Activated T-helper 2 cell treated with anti-CD3 and anti-CD28 coated beads, Interferon-gamma antibody, Interleukin-2, Interleukin-4, amounts not matched to agents 10 μg/mL and 5 μg/mL and 100 μg/mL, durations not matched to agents 14 hours and 24 hours and 36 hours (primary cell): ENCODE measurements around the gene BICDL2. TPM values are rescaled to one million over a fixed set of nuclear protein-coding genes. Genes with fewer than 3 reads are reported as not detected.

Experiments used
- DNase-seq: peaks from one replicate; pipeline ENCODE4 v3.0.0; 2021; ENCODE audit warnings: low spot score
- H3K27ac Mint-ChIP-seq: one replicate; pipeline ENCODE4 v1.8.0; 2021; ENCODE audit warnings: mixed read lengths
- H3K27me3 Mint-ChIP-seq: one replicate; pipeline ENCODE4 v1.8.0; 2021; ENCODE audit warnings: low read depth, mixed read lengths
- H3K36me3 Mint-ChIP-seq: one replicate; pipeline ENCODE4 v1.8.0; 2021; ENCODE audit warnings: low read depth, mixed read lengths
- H3K4me1 Mint-ChIP-seq: one replicate; pipeline ENCODE4 v1.8.0; 2021; ENCODE audit warnings: low read depth, mixed read lengths
- H3K4me3 Mint-ChIP-seq: one replicate; pipeline ENCODE4 v1.8.0; 2021; ENCODE audit warnings: low read depth, mild to moderate bottlenecking, moderate library complexity, mixed read lengths
- H3K9me3 Mint-ChIP-seq: one replicate; pipeline ENCODE4 v1.8.0; 2021; ENCODE audit warnings: mixed read lengths
- intact Hi-C: fragments of 100-400 bp; cut with micrococcal nuclease; formaldehyde crosslinking; loops from one replicate; pipeline ENCODE4 v1.15.1; 2023
- total RNA-seq: library from RNA; stranded (reverse); gene quantifications from 2 replicates; pipeline ENCODE4 v1.2.3, GENCODE V29; 2022

Gene BICDL2
- total RNA-seq, 1 donor from 2014 or later = 0.84 TPM

DNA sequence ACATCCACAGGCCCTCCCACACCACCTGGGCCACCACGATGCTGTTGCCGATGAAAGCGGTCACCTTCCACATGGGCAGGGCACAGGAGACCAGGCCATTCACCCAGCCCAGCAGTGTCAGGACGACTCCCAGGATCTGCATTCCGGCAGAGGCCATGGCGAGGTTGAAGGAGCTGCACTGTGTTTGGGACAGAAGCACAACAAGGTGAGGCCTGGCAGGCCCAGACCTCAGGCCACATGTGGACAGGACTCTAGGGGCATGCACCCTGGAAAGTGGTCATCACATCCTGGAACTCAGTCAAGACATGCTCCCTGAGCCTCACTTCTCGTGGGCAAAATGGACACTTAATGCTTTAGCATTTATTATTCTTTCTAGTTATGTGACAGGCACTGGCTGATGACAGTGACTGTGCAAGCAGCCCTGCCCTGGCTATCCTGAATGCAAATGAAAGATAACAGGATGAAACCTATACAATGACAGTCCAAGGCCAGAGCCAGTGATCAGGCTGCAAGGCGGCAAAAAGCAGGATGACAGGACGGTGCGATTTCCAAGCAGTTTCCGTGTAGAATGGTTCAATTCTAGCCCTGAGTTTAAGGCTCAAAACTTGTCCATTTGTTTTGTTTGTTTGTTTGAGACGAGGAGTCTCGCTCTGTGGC is 20.8 kb downstream of the BICDL2 start:
- peaks cover 5% of the 10 kb centered on the region for H3K4me1 Mint-ChIP-seq
- no peak overlapping the region for H3K27ac Mint-ChIP-seq
- no peaks in the 10 kb centered on the region for H3K9me3 Mint-ChIP-seq
- intact Hi-C loops = no loop called here
- DNase-seq = no peak
- H3K27me3 Mint-ChIP-seq = peaks cover 24% of the 10 kb centered on the region
- H3K4me3 Mint-ChIP-seq = no peak overlapping the region
- H3K36me3 Mint-ChIP-seq = no peaks in the 10 kb centered on the region

DNA sequence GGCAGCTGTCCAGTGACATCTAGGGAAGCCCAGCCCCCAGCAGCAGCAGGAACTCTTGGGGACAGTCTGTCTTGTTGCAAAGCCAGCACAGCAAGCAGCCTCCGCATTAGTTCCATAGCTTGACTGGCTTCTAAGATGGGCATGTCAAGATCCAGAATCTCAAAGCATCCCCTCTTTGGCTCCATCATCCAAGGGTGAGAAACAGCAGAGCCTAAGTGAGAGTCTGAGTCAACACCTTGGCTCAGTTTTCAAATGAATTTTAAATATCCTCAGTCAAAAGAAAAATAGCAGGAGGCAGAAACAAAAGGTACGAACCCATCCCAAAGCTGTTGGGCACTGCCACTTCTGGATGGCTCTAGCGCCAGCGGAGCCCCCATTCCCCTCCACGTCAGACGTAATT is 21.8 kb downstream of the BICDL2 start:
- no peaks in the 10 kb centered on the region for H3K36me3 Mint-ChIP-seq
- no peak overlapping the region for H3K27ac Mint-ChIP-seq
- intact Hi-C loops = no loop called here
- H3K4me1 Mint-ChIP-seq = peaks cover 4% of the 10 kb centered on the region
- H3K27me3 Mint-ChIP-seq = peaks cover 23% of the 10 kb centered on the region
- H3K9me3 Mint-ChIP-seq = no peaks in the 10 kb centered on the region
- H3K4me3 Mint-ChIP-seq = no peak overlapping the region
- DNase-seq = no peak

DNA sequence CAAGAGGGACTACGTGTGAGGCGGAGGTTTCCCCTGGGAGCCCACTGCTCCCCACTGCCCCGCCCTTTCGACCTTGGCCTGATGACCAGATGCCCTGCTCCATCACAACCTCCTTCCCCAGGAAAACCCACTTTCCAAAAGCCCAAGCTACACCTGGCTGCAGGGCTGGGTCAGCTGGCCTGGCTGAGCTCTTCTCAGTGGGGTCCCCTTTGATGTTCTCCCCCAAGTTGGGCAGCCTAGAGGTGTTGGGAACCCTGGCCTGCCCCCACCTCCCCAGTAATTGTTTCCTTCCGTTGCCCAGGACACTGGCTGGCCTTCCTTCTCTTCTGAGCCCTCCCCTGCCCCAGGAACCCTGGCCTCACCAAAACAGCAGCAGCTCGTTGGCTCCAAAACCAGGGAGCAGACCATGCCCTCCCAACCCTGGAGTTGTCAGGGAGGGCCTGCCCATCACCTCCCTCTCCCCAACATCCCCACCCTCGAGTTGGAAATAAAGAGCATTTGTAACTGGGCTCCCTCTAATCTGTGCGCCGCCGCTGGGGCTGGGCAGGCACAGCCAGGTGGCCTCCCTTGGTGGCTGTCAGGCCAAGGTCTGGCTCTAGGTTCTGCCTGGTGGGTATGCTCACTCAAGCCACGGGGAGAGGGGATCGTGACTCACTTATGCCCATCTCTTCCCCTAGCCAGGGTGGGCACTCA is 22.6 kb downstream of the BICDL2 start:
- no peak overlapping the region for H3K27ac Mint-ChIP-seq
- intact Hi-C loops = no loop called here
- no peak for DNase-seq
- H3K4me3 Mint-ChIP-seq = no peak overlapping the region
- peaks cover 22% of the 10 kb centered on the region for H3K27me3 Mint-ChIP-seq
- H3K36me3 Mint-ChIP-seq = no peaks in the 10 kb centered on the region
- H3K9me3 Mint-ChIP-seq = no peaks in the 10 kb centered on the region
- H3K4me1 Mint-ChIP-seq = no peaks in the 10 kb centered on the region

DNA sequence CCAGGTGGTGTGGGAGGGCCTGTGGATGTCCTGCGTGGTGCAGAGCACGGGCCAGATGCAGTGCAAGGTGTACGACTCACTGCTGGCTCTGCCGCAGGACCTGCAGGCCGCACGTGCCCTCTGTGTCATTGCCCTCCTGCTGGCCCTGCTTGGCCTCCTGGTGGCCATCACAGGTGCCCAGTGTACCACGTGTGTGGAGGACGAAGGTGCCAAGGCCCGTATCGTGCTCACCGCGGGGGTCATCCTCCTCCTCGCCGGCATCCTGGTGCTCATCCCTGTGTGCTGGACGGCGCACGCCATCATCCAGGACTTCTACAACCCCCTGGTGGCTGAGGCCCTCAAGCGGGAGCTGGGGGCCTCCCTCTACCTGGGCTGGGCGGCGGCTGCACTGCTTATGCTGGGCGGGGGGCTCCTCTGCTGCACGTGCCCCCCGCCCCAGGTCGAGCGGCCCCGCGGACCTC is 23.2 kb downstream of the BICDL2 start:
- Mint-ChIP-seq H3K4me1 (peaks cover 3% of the 10 kb centered on the region), H3K27me3 (peaks cover 19% of the 10 kb centered on the region), H3K36me3 (no peaks in the 10 kb centered on the region), H3K4me3 (no peak overlapping the region), H3K27ac (no peak overlapping the region), H3K9me3 (no peaks in the 10 kb centered on the region)
- intact Hi-C loops = no loop called here
- no peak for DNase-seq

DNA sequence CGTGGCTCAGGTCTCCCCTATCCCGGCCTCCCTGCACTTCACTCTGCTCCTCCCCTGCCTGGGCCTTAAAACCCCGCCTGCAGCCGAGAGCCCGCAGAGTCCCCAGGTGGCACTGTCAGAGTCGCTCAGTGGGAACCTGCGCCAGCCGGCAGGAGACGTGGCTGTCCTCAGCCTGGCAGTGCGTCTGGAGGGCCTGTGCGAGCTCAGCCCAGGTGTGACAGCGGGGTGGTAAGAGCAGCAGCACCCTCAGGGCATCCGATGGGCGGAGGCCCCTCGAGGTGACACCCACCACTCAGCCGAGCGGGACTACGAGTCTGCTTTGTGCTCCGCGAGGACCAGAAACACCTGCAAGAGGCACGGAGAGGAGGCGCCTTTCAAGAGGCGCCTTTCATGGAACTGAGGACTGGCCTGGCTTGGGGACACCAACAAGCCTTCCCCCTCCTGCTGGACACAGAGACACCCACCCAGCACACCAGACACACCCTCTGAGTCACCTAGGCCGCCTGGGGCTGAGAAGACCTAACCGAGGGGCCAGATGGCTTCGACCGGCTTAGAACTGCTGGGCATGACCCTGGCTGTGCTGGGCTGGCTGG is 23.8 kb downstream of the BICDL2 start, which contains the start of gene CLDN9:
Gene CLDN9, plus strand, starts transcription at position 96 of the 593 bp plus-strand sequence. Its CDS starts 440 bp downstream, at position 536.
- no peak for DNase-seq
- peaks cover 9% of the 10 kb centered on the region for H3K4me1 Mint-ChIP-seq
- H3K9me3 Mint-ChIP-seq = no peaks in the 10 kb centered on the region
- H3K4me3 Mint-ChIP-seq = no peak within 1 kb of the TSS
- peaks cover 15% of the 10 kb centered on the region for H3K27me3 Mint-ChIP-seq
- H3K36me3 Mint-ChIP-seq = no peaks in the 10 kb centered on the region
- intact Hi-C loops = no loop called here
- H3K27ac Mint-ChIP-seq = no peak within 1 kb of the TSS

DNA sequence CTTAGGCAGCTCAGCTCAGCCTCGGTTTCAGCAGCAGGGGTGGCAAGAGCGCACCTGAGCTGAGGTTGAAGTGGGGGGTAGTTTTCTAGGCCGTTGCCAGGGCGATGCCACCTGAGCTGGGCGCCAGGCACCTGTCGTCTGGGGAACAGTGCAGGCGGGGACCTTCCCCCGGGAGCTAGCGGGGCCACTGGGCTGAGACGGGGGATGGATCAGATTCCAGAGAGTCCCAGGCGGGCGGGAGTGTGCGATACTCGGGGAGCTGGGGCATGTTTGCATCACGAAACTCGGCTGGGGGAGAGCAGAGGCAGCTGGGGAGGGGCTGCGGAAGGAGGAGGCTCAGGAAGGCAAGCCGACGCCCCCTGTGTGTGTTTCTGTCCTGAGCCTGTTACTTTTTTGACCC is 24.5 kb downstream of the BICDL2 start:
- peaks cover 14% of the 10 kb centered on the region for H3K27me3 Mint-ChIP-seq
- intact Hi-C loops = no loop called here

DNA sequence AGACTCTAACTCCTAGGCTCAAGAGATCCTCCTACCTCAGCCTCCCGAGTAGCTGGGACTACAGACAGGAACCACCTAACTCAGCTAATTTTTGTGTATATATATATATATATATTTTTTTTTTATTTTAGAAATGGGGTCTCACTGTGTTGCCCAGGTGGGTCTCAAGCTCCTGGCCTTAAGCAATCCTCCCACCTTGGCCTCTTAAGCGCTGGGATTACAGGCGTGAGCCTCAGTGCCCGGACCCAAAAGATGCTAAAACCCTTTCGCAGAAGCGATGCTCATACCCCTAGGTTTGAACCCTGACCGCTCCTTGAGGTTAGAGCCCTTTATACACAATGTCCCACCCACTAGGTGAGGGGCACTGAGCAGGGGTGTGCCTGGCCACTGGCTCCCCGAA is 26.2 kb downstream of the BICDL2 start:
- no peak for DNase-seq
- Mint-ChIP-seq H3K36me3 (no peaks in the 10 kb centered on the region), H3K4me3 (no peak overlapping the region), H3K27me3 (peaks cover 11% of the 10 kb centered on the region), H3K4me1 (peaks cover 23% of the 10 kb centered on the region), H3K27ac (no peak overlapping the region), H3K9me3 (no peaks in the 10 kb centered on the region)
- intact Hi-C loops = no loop called here

More for the DNA sequence above, 24.5 kb downstream of the BICDL2 start:
- no peak overlapping the region for H3K4me3 Mint-ChIP-seq
- no peaks in the 10 kb centered on the region for H3K36me3 Mint-ChIP-seq
- no peaks in the 10 kb centered on the region for H3K9me3 Mint-ChIP-seq
- no peak for DNase-seq
- H3K4me1 Mint-ChIP-seq = peaks cover 16% of the 10 kb centered on the region
- H3K27ac Mint-ChIP-seq = no peak overlapping the region

DNA sequence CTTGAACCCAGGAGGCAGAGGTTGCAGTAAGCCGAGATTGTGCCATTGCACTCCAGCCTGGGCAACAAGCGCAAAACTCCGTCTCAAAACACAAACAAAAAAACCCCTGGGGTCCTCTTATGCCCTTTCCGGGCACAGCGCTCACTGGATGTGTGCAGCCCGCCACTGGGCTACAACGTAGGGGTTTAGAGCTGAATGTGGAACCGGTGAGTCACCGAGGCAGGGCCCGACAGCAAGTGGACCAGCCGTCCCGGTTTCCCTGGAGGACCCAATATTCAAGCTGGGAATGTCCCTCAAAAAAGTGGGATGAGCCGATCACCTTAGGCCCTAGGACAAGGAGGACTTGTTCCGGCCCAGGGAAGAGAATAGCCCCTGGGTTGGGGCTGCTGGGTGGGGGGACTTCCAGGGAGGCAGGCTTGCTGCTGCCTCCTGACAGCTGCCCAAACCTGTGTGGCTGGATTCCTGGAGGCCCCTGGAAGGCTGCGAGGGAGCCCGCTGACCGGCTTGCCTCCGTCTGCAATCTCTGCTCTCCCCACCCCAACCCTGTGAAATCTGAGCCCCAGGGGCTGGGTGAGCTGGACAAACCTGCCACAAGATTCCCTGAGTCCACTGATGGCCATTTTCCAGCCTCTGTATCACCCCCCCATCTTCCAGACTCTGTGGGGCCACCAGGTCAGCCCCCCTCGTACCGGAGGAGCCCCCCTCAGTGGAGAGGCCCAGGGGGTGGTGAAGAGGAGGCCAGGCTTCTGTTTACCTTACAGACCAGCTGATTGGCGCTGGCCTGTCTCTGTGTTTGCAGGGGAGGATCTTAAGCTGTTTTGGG is 27.0 kb downstream of the BICDL2 start:
- peaks cover 11% of the 10 kb centered on the region for H3K27me3 Mint-ChIP-seq
- DNase-seq = no peak
- no peaks in the 10 kb centered on the region for H3K9me3 Mint-ChIP-seq
- intact Hi-C loops = no loop called here
- H3K27ac Mint-ChIP-seq = no peak overlapping the region
- no peaks in the 10 kb centered on the region for H3K36me3 Mint-ChIP-seq
- no peak overlapping the region for H3K4me3 Mint-ChIP-seq
- H3K4me1 Mint-ChIP-seq = peaks cover 25% of the 10 kb centered on the region

DNA sequence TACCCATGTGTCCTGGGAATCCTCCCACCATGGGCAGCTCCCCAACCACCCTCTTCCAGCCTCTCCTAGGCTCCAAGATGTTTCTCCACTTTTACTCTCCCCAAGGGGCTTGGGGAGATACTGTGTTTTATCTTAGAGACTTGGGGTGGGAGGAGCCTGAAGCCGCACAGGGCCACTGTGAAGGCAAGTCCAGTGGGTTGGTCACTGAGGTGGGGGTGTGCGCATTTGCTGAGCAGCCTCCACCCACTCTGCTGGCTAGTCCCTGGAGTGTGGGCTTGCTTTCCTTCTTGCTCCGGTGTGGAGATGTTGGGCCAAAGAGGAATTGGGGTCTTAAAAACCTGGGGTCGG is 28.1 kb downstream of the BICDL2 start:
- Mint-ChIP-seq H3K9me3 (no peaks in the 10 kb centered on the region), H3K4me1 (peaks cover 26% of the 10 kb centered on the region), H3K4me3 (no peak overlapping the region), H3K27ac (no peak overlapping the region), H3K36me3 (no peaks in the 10 kb centered on the region), H3K27me3 (peaks cover 6% of the 10 kb centered on the region)
- no peak for DNase-seq
- intact Hi-C loops = no loop called here

DNA sequence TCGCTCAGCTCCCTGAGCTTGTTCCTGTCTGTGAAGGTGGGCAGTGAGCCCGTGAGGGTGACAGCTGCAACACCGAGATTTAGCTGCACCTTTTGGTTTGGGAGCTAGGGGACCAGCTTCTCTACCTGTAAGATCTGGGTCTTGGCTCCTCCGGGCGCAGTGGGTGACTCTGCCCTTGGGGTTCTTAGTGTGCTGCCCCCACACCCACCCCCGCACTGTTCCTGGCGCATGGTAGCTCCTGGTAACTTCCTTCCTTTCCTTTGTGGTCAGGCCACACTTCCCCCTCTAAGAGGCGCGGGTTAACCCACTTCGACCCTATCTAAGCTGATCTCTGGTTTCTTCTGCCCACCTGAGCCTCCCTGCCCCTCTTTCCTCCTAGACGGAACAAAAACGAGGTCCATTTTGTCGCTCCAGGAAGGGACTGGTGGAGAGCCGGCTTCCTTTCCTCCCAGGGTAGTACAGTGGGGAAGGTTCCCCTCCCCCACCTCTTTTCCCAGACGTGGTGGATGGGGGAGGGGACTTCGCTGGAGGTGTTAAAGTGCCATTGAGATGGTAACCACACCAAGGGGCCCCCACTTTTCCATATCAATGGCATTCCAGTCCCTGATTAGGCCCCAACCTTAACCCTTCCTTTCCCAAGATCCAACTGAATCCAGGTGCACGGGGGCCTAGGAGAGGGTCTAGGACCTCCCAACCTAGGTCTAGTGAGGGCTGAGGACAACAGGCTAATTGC is 28.6 kb downstream of the BICDL2 start:
- intact Hi-C loops = no loop called here
- no peak for DNase-seq
- Mint-ChIP-seq H3K27ac (no peak overlapping the region), H3K27me3 (peaks cover 6% of the 10 kb centered on the region), H3K9me3 (no peaks in the 10 kb centered on the region), H3K4me3 (peak overlapping the region; percentile 45), H3K36me3 (no peaks in the 10 kb centered on the region), H3K4me1 (peaks cover 26% of the 10 kb centered on the region)

DNA sequence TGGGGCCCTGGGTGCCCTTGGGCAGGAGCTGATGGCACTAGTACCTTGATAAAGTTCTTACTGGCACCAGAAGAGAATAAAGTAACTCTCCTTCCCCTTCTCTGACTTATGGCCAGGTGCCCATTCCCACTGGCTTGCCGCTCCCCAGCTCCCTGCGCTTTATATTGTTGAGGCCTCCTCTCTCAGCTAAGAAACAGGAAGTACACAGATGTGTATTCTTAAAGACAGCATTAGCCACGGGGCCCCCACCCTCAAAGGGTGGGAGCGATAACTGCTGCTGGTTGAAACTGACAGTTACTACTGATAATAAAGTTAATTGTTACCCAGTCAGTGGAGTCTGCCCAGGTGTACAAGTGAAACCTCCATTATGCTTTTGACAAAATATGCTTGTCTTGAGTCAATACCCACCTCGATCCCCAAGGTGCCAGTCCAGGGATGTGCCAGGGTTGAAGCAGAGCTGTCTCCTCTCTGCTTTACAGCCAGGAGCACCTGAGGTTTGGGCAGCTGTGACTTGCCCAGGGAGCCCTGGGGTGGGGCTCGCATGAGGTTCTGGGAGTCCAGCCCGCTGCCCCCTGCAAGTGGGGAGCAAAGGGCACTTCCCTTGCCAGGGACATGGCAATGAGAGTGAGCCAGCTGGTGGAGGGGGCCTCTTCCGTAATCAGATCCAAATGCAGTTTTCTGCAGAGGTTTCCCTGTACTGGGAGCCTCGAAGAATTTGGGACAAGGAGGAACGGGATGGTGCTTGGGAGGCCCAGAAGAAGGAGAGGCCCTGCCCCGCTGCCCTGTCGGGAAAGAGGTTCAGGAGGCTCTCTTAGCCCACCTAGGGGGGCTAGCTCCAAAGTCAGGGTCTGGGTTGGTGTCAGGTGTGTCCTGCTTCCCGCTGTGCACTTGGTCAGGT is 29.4 kb downstream of the BICDL2 start:
- no peak for DNase-seq
- intact Hi-C loops = no loop called here
- no peaks in the 10 kb centered on the region for H3K36me3 Mint-ChIP-seq
- no peak overlapping the region for H3K4me3 Mint-ChIP-seq
- no peaks in the 10 kb centered on the region for H3K9me3 Mint-ChIP-seq
- peaks cover 26% of the 10 kb centered on the region for H3K4me1 Mint-ChIP-seq
- peaks cover 4% of the 10 kb centered on the region for H3K27me3 Mint-ChIP-seq
- no peak overlapping the region for H3K27ac Mint-ChIP-seq
